Astrocyte of the cerebellum (primary cell): ENCODE results near the gene STAT6.

Experiments used
- DNase-seq: peaks from one replicate; pipeline ENCODE4 v3.0.0-alpha.2; 2011; ENCODE audit warnings: low read depth
- H3K4me3 ChIP-seq: 2 replicates; pipeline ENCODE4 v1.5.1; 2011; ENCODE audit warnings: mild to moderate bottlenecking, low read depth, low read length, moderate library complexity
- in situ Hi-C: cut with HindIII; loops from 2 replicates; pipeline ENCODE4 v1.10.0; 2017; ENCODE audit warnings: low sequenced_read_pairs
- TF ChIP-seq, protein P1 (sequence below): IDR thresholded peaks from 2 replicates; pipeline ENCODE4 v1.5.1; 2012; ENCODE audit warnings: low read length, low read depth, moderate library complexity, mild to moderate bottlenecking; ENCODE audit errors: missing control alignments

Gene STAT6

GRCh38 chr12:57119294-57120085 lies 8.3 kb upstream of the STAT6 start:
- TF ChIP-seq, protein P1, sequence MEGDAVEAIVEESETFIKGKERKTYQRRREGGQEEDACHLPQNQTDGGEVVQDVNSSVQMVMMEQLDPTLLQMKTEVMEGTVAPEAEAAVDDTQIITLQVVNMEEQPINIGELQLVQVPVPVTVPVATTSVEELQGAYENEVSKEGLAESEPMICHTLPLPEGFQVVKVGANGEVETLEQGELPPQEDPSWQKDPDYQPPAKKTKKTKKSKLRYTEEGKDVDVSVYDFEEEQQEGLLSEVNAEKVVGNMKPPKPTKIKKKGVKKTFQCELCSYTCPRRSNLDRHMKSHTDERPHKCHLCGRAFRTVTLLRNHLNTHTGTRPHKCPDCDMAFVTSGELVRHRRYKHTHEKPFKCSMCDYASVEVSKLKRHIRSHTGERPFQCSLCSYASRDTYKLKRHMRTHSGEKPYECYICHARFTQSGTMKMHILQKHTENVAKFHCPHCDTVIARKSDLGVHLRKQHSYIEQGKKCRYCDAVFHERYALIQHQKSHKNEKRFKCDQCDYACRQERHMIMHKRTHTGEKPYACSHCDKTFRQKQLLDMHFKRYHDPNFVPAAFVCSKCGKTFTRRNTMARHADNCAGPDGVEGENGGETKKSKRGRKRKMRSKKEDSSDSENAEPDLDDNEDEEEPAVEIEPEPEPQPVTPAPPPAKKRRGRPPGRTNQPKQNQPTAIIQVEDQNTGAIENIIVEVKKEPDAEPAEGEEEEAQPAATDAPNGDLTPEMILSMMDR: no peak
- H3K4me3 ChIP-seq: no peak overlapping the region
- no peak for DNase-seq
- in situ Hi-C loops: no loop called here

DNA sequence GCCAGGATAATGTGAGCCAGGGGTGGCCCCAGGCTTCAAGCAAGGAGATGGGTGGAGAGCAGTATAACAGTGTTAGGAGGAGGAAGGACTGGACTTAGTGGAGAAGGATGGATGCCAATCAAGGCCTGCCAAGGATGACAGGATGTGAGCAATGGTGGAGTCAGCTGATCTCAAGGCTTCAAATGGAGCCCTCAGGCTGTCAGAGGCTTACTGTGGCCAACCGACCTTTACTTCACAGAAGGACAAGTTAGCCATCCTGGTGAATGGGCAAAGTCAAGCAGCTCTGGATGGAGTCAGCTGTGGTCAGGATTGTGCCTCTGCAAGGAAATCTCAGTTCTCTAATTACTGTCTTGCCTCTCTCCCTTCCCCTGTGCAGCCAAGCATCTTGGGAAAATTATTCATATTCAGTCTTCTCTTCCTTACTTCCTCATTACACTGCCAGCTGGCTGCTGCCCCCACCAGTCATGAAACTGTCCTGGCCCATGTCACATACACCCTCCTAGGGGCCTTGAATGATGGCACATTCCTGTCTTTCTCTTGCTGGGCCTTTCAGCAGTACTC lies 7.6 kb upstream of the STAT6 start:
- TF ChIP-seq, protein P1: no peak
- no peak for DNase-seq
- no peak overlapping the region for H3K4me3 ChIP-seq
- in situ Hi-C loops: no loop called here

DNA sequence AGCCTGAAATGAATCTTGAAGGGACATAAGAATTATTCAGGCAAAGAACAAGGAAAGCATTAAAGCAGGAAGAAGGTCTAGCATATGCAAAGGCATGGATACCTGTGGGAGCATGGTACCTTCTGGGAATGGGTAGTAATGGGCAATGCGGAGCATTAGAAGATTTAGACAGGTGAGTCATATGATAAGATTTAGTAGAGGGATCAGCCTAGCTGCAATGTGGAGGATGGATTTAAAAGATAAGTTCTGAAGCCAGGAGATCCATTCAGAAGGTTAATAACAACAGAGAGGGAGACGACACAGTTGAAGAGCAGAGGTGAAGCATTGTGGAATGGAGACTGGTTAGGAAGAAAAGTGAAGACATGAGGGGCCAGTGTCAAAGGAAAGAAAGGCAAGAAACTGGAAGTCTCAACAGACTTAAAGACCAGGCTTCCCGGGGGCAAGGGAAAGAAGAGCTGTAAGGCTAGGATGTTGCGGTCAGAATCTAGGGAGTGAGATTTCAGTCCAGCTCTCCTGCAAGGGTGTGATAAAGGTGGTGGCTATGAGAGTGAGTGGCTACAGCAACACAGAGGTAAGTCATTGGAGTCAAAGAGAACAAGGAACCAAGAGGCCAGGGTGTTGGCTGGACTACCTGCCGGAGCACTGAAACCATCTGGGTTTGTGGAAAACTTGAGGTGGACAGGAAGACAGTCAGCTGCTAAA lies 5.6 kb upstream of the STAT6 start:
- TF ChIP-seq, protein P1: no peak
- no peak overlapping the region for H3K4me3 ChIP-seq
- DNase-seq: no peak
- in situ Hi-C loops: no loop called here

- no peak for DNase-seq
- H3K4me3 ChIP-seq: no peak overlapping the region
- in situ Hi-C loops: no loop called here
- TF ChIP-seq, protein P1: peak; percentile 80
These were observed 1.5 kb upstream of the STAT6 start for GRCh38 chr12:57112492-57113294.

GRCh38 chr12:57110104-57111030 lies 795 bp downstream of the STAT6 start:
- H3K4me3 ChIP-seq: peak overlapping the region; percentile 31
- DNase-seq: no peak
- TF ChIP-seq, protein P1: no peak
- in situ Hi-C loops: no loop called here
